ENCODE results near the gene NME4.
"Not testable (repeated sequence)": the region's sequence is repeated elsewhere in the genome, so short reads cannot be mapped to it uniquely, and the experiment has no call there.

NME4 gene

DNA sequence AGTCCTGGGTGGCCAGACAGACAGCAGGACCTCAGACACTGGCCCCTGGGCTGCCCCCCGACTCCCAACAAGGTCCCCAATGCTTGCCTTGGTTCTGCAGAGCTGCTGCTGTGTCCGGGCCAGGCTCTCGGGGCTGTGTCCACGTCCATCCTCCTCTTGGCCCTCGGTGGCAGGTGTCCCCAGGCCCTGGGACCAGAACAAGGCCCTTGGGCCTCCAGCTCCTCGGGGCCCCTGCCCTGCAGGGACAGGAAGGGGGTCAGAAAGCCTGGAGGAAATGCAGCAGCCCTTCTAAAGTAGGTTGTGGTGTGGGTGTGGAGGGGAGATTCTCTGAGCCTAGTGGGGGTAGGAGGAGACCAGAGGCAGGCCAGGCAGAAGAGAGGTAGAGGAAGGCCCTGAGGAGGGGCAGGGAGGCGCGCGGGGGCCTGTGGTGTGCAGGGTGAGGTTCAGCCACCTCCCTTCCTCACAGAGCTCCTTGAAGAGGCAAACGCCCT is 42.0 kb upstream of the NME4 start:
- Histone ChIP-seq H3K27ac (ENCODE audit: low read depth, low read length) (no peak overlapping the region), H3K9me3 (ENCODE audit: control insufficient read depth, insufficient read depth, low read depth, low read length) (no peaks in the 10 kb centered on the region), H3K9ac (ENCODE audit: low read length) (no peak overlapping the region), H3K4me3 (ENCODE audit: low read depth, low read length) (no peak overlapping the region), H3K4me1 (ENCODE audit: control insufficient read depth, insufficient read depth, low read length) (peaks cover 4% of the 10 kb centered on the region; the same call in 1 of the 2 replicates), H3K27me3 (ENCODE audit: control insufficient read depth, insufficient read depth, low read length) (no peaks in the 10 kb centered on the region), H3K36me3 (ENCODE audit: control insufficient read depth, insufficient read depth, low read length) (peaks cover 7% of the 10 kb centered on the region; the same call in 1 of the 2 replicates)

DNA sequence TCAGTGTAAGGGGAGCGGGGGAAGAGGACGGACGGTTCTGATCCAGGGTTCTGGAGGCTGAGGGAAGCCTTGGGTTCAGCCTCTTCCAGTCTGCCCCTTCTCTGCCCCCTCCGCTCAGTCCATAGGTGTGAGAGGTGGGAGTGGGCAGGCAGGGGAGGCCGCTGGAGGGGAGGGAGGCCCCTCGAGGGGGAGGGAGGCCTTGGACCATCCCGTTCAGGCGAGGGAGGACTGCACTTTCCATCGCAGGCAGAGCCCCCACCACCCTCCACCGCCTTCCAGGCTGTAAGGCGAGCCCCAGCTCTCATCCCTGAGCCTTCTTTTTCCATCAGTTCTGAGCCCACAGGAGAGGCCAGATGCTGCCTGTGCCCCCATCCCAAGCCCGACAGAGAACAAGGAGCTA is 40.3 kb upstream of the NME4 start:
- Histone ChIP-seq H3K4me1 (ENCODE audit: control insufficient read depth, insufficient read depth, low read length) (no peaks in the 10 kb centered on the region; the same call in 1 of the 2 replicates), H3K9me3 (ENCODE audit: control insufficient read depth, insufficient read depth, low read depth, low read length) (no peaks in the 10 kb centered on the region), H3K9ac (ENCODE audit: low read length) (no peak overlapping the region), H3K27ac (ENCODE audit: low read depth, low read length) (no peak overlapping the region), H3K36me3 (ENCODE audit: control insufficient read depth, insufficient read depth, low read length) (no peaks in the 10 kb centered on the region), H3K27me3 (ENCODE audit: control insufficient read depth, insufficient read depth, low read length) (no peaks in the 10 kb centered on the region), H3K4me3 (ENCODE audit: low read depth, low read length) (no peak overlapping the region)

DNA sequence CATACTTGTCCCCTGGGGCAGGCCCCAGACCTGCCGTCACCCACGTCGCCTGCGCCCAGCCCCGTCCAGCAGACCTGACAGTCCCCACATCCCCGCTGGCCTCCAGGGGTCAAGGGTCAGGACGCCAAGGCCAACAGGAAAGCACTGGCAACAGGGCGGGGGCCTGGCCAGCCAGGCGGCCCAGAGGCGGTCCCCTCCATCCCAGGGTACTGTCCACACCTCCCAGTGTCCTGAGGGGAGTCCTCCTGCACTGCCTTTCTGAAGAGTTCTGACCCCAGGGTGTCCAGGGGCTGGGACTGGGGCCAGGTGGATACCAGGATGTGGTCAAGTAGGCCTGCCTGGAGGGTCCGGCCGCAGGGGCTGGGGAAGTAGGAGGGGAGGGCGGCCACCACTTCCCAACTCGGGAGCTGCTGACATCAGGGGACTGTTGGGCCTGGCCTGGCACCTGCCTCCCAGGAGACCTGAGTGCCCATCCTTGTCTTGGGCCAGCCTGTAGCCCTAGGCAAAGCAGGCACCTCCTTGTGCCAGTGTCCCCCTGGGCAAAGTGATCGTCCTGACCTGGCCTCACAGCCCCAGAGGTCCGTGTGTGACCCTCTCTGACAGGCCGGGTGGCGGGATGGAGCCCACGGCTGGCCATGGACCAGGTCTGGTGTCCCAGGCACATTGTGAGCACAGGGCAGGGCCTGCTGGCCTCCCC is 37.8 kb upstream of the NME4 start:
- no peak overlapping the region for H3K9ac ChIP-seq (ENCODE audit: low read length)
- H3K36me3 ChIP-seq (ENCODE audit: control insufficient read depth, insufficient read depth, low read length), result no peaks in the 10 kb centered on the region
- H3K9me3 ChIP-seq (ENCODE audit: control insufficient read depth, insufficient read depth, low read depth, low read length), result no peaks in the 10 kb centered on the region
- no peaks in the 10 kb centered on the region for H3K27me3 ChIP-seq (ENCODE audit: control insufficient read depth, insufficient read depth, low read length)
- no peak overlapping the region for H3K4me3 ChIP-seq (ENCODE audit: low read depth, low read length)
- H3K27ac ChIP-seq (ENCODE audit: low read depth, low read length), result no peak overlapping the region
- no peaks in the 10 kb centered on the region for H3K4me1 ChIP-seq (ENCODE audit: control insufficient read depth, insufficient read depth, low read length)

DNA sequence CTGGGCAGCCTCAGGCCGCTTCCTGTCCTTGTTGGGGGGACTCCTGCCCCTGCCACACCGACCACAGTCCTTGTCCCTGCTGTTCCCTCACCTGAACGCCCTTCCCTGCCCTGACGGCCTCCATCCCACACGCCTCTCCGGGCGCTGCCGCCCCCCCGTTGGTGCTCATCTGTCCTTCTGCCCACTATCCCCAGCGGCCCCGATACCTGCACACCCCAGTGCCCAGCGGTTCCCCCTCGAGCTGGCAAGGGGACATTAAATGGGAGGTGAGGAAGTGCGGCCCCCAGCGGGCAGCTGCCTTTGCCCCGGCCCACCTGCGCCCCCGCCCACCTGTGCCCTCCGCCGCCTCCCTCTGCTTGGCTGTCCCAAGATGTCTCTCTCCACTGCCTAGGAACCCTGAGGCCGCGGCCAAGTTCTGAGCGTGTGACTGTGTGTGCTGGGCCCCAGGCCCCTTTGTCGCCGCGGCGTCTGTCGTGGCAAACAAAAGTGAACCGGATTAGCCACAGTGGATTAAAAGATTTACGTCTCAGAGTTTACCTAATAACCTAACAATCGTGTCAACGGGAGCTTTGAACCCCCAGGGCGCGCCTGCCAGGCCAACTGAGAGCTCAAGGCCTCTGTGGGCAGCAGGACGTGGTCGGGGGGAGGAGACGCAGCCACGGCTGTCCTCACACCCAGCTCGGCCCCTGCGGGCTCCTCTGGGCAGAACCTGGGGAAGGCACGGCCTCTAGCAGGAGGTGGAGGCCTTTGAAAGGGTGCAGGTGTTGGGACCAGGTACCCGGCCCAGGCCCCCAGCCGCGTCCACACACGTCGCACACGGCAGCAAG is 36.9 kb upstream of the NME4 start:
- no peak overlapping the region for H3K27ac ChIP-seq (ENCODE audit: low read depth, low read length)
- H3K4me1 ChIP-seq (ENCODE audit: control insufficient read depth, insufficient read depth, low read length), result no peaks in the 10 kb centered on the region
- H3K4me3 ChIP-seq (ENCODE audit: low read depth, low read length), result no peak overlapping the region
- H3K27me3 ChIP-seq (ENCODE audit: control insufficient read depth, insufficient read depth, low read length), result no peaks in the 10 kb centered on the region
- H3K36me3 ChIP-seq (ENCODE audit: control insufficient read depth, insufficient read depth, low read length), result no peaks in the 10 kb centered on the region
- H3K9ac ChIP-seq (ENCODE audit: low read length), result no peak overlapping the region
- H3K9me3 ChIP-seq (ENCODE audit: control insufficient read depth, insufficient read depth, low read depth, low read length), result no peaks in the 10 kb centered on the region

DNA sequence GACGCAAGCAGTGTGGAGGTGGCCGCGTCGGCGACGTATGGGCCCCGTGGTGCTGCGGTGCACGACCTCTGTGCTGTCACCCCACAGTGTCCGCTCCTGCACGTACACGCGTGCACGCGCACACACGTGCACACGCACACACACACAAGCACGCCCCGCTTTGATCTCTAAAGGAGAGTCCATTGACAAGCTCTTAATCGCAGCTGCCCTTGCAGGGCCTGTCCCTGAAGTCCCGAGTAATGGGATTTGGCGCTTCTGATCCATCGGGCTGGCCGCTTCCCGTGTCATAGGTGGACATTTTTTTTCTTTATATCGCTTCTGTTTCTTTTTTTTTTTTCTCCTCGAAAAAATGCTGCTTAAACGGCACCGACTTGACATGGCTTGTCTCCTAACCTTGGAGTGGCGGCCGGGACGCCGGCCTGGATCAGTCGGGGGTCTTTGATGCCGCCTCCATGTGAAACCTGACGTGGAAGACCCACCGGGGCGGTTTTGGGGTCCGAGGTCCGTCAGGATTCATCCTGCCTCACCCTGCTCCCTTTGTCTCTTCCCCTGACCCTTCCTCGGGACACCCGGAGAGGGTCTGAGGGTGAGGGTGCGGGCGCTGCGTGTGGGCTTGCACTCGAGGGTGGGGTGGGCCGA is 36.2 kb upstream of the NME4 start:
- Histone ChIP-seq H3K4me3 (ENCODE audit: low read depth, low read length) (no peak overlapping the region), H3K27me3 (ENCODE audit: control insufficient read depth, insufficient read depth, low read length) (no peaks in the 10 kb centered on the region), H3K27ac (ENCODE audit: low read depth, low read length) (no peak overlapping the region), H3K9me3 (ENCODE audit: control insufficient read depth, insufficient read depth, low read depth, low read length) (no peaks in the 10 kb centered on the region), H3K9ac (ENCODE audit: low read length) (no peak overlapping the region), H3K36me3 (ENCODE audit: control insufficient read depth, insufficient read depth, low read length) (no peaks in the 10 kb centered on the region), H3K4me1 (ENCODE audit: control insufficient read depth, insufficient read depth, low read length) (no peaks in the 10 kb centered on the region)

DNA sequence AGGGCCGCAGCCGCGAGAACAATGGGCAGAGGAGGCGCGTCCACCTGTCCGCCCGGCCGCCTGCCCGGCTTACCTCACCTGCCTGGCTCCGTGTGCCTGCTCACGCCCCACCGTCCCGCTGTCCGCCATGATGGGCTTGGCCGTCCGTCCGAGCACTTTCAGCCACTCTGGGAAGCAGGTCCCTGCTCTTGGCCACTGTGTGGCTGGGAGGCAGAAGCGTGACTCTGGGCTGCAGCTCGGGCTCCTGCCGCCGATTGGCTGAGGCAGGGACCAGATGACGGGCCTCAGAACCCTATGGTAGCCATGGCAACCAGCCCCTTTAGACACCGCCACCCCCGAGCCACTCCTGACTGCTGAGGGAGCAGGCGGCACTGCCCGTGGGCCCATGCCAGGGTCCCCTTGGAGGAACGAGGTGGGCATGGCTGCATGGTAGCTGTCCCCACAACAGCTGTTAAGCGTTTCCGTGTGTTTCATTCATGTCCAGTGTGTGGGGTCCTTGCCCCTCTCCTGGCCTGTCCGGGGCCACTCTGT is 35.6 kb upstream of the NME4 start:
- Histone ChIP-seq H3K4me3 (ENCODE audit: low read depth, low read length) (no peak overlapping the region), H3K9me3 (ENCODE audit: control insufficient read depth, insufficient read depth, low read depth, low read length) (no peaks in the 10 kb centered on the region), H3K4me1 (ENCODE audit: control insufficient read depth, insufficient read depth, low read length) (no peaks in the 10 kb centered on the region), H3K27me3 (ENCODE audit: control insufficient read depth, insufficient read depth, low read length) (no peaks in the 10 kb centered on the region), H3K27ac (ENCODE audit: low read depth, low read length) (no peak overlapping the region), H3K36me3 (ENCODE audit: control insufficient read depth, insufficient read depth, low read length) (peaks cover under 1% of the 10 kb centered on the region; the same call in 1 of the 2 replicates), H3K9ac (ENCODE audit: low read length) (no peak overlapping the region)

DNA sequence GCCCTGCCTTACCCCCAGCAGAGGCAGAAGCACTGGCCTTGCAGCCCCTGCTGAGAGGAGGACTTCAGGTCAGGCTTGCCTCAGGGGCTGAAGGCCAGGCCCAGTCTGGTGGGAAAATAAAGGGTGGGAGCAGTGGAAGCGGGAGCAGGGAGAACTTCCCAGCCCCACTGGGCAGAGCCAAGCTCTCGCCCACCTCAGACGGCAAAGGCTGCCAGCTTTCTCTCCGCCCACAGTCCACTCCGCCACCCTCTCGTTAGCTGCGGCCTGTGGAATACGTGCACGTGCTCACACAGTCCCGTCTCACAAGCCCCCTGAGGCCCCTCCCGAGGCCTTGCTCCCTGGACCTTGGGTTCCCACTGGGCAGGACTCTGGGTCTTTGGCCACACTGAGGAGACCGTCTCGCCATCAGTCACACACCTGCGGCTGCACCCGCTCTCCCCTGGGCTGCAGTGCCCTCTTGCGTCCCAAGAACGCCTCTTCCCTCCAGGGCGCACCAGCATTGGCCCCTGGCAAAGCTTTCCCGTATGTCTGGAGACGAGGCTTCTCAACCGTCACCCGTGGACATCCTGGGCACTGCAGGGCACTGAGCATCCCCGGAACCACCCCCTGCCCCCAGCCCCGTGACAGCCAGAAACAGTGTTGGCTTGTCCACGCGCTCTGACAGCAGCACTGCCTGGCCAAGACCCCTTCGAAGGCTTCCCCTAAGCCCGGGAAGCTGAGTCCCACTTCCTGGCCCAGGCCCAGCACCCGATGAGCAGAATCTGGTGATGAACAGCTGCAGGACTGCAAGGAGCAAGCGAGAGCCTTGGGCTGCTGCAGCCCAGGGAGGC is 34.9 kb upstream of the NME4 start:
- H3K27me3 ChIP-seq (ENCODE audit: control insufficient read depth, insufficient read depth, low read length), result no peaks in the 10 kb centered on the region
- no peak overlapping the region for H3K4me3 ChIP-seq (ENCODE audit: low read depth, low read length)
- H3K9me3 ChIP-seq (ENCODE audit: control insufficient read depth, insufficient read depth, low read depth, low read length), result no peaks in the 10 kb centered on the region
- H3K4me1 ChIP-seq (ENCODE audit: control insufficient read depth, insufficient read depth, low read length), result no peaks in the 10 kb centered on the region
- peaks cover 7% of the 10 kb centered on the region for H3K36me3 ChIP-seq (ENCODE audit: control insufficient read depth, insufficient read depth, low read length)
- no peak overlapping the region for H3K27ac ChIP-seq (ENCODE audit: low read depth, low read length)
- H3K9ac ChIP-seq (ENCODE audit: low read length), result no peak overlapping the region

DNA sequence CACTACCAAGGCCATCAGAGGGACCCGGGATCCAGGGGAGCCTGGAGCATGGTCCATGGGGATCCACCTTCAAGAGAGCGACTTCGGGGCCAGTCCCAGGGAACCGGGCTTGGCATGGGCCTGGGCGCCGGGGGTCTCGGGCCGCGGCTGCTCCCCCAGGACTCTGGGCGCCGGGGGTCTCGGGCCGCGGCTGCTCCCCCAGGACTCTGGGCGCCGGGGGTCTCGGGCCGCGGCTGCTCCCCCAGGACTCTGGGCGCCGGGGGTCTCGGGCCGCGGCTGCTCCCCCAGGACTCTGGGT is 34.3 kb upstream of the NME4 start:
- not testable (repeated sequence) for H3K9ac ChIP-seq (ENCODE audit: low read length); H3K4me1 ChIP-seq (ENCODE audit: control insufficient read depth, insufficient read depth, low read length); H3K9me3 ChIP-seq (ENCODE audit: control insufficient read depth, insufficient read depth, low read depth, low read length); H3K4me3 ChIP-seq (ENCODE audit: low read depth, low read length); H3K27me3 ChIP-seq (ENCODE audit: control insufficient read depth, insufficient read depth, low read length); H3K27ac ChIP-seq (ENCODE audit: low read depth, low read length)
- H3K36me3 ChIP-seq (ENCODE audit: control insufficient read depth, insufficient read depth, low read length), result peaks cover 13% of the 10 kb centered on the region

DNA sequence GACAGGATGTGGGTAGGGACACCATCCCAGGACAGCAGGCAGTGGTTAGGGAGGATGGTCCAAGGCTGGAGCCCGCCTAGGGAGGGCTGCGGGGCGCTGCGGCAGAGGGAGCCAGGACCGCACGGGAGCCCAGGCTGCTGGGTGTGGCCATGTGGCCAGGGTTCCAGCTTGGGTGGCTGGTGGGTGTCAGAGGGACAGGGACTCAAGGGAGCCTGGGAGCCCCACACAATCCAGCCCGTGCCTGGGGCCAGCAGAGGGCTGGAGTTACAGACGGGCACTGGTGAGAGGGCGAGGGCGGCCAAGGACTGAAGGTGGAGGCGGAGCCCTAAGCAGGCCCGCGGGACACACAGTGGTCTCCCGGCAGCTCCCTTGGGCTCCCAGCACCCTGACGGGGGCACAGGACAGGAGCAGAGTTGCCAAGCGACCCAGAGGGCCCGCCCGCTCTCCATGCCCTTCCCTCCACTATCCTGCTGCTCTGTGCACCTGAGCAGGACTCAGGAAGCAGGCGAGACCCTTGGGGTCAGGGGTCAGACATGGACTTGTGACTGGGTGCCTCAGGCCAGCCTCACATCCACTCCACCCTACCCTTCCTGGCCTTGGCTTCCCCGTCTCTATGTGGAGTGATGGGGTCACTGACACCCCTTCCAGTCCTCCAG is 33.8 kb upstream of the NME4 start:
- no peaks in the 10 kb centered on the region for H3K27me3 ChIP-seq (ENCODE audit: control insufficient read depth, insufficient read depth, low read length)
- H3K4me3 ChIP-seq (ENCODE audit: low read depth, low read length), result no peak overlapping the region
- H3K36me3 ChIP-seq (ENCODE audit: control insufficient read depth, insufficient read depth, low read length), result peaks cover 19% of the 10 kb centered on the region
- H3K9ac ChIP-seq (ENCODE audit: low read length), result no peak overlapping the region
- no peak overlapping the region for H3K27ac ChIP-seq (ENCODE audit: low read depth, low read length)
- no peaks in the 10 kb centered on the region for H3K9me3 ChIP-seq (ENCODE audit: control insufficient read depth, insufficient read depth, low read depth, low read length)
- H3K4me1 ChIP-seq (ENCODE audit: control insufficient read depth, insufficient read depth, low read length), result no peaks in the 10 kb centered on the region

DNA sequence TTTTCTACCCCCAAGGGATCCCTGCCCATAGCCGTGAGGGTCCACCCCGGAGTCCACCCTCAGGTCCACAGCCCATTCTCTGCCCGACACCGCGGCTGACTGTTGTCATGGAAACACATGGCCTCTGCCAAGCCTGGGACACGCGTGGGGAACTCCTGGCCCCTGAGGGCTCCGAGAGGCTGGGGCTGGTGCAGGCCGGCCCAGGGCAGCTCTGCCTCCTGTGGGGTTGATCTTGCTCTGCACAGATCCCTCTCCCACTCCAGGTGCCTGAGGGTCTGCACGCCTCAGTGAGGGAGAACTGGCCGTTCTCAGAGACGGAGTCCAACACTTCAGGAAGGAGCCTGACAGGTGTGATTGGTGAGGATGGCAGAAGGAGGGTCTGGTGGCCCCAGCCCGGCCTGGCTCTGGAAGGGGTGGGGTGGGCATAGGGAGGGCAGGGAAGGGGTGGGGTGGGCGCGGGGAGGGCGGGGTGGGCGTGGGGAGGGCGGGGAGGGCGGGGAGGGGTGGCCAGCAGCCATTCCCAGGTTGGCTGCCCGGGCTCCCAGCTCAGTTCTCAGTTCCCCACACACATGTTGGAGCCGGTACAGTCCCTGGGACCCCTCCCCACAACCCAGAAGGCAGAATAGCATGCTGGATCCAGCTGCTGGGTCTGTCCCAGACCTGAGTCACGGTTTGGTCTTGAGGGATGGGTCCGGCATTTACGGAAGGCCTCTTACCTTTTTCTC is 33.1 kb upstream of the NME4 start:
- H3K4me3 ChIP-seq (ENCODE audit: low read depth, low read length), result no peak overlapping the region
- H3K4me1 ChIP-seq (ENCODE audit: control insufficient read depth, insufficient read depth, low read length), result no peaks in the 10 kb centered on the region

More for the DNA sequence above, 33.1 kb upstream of the NME4 start:
- no peaks in the 10 kb centered on the region for H3K9me3 ChIP-seq (ENCODE audit: control insufficient read depth, insufficient read depth, low read depth, low read length)
- H3K36me3 ChIP-seq (ENCODE audit: control insufficient read depth, insufficient read depth, low read length), result peaks cover 25% of the 10 kb centered on the region
- no peaks in the 10 kb centered on the region for H3K27me3 ChIP-seq (ENCODE audit: control insufficient read depth, insufficient read depth, low read length)
- no peak overlapping the region for H3K9ac ChIP-seq (ENCODE audit: low read length)
- no peak overlapping the region for H3K27ac ChIP-seq (ENCODE audit: low read depth, low read length)
